IPS-11a (cell line): ENCODE data around the gene GNB2.
"Not testable (repeated sequence)": the region's sequence is repeated elsewhere in the genome, so short reads cannot be mapped to it uniquely, and the experiment has no call there.

ENCODE experiments used
- H3K4me3 ChIP-seq: one replicate; pipeline ENCODE4 v1.5.1; 2013; ENCODE audit warnings: low read depth, low read length, control low read depth

Gene GNB2

DNA sequence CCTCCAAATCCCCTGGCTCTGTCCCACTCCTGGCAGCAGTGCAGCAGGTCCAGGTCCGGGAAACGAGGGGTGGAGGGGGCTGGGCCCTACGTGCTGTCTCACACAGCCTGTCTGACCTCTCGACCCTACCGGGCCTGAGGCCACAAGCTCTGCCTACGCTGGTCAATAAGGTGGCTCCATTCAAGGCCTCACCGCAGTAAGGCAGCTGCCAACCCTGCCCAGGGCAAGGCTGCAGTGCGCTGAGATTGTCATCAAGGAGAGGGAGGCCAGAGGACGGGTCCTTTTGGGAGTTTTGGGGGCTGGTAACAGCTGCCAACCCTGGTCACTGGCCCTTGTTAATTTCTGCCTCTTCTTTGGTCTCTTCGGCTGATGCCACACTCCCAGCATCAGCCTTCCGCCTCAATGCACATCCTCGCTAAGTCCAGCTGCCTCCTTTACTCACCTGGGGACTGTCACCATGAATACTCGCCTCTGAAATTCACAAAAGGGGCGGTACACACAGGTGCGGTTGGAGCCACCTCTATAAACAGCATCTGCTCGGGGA is 50.3 kb downstream of the GNB2 start:
- no peak overlapping the region for H3K4me3 ChIP-seq

DNA sequence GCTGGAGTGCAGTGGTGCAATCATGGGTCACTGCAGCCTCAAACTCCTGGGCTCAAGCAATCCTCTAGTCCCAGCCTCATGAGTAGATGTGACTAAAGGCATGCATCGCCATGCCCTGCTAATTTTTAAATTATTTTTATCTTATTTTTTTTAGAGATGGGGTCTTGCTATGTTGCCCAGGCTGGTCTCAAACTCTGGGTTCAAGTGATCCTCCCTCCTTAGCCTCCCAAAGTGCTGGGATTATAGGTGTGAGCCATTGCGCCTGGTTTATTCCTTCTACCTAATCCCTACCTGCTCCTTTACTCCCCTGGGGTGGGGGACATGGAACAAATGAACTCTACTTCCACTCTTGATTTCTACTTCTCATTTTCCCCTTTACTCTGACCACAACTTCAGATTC is 50.8 kb downstream of the GNB2 start:
- H3K4me3 ChIP-seq = not testable (repeated sequence)

DNA sequence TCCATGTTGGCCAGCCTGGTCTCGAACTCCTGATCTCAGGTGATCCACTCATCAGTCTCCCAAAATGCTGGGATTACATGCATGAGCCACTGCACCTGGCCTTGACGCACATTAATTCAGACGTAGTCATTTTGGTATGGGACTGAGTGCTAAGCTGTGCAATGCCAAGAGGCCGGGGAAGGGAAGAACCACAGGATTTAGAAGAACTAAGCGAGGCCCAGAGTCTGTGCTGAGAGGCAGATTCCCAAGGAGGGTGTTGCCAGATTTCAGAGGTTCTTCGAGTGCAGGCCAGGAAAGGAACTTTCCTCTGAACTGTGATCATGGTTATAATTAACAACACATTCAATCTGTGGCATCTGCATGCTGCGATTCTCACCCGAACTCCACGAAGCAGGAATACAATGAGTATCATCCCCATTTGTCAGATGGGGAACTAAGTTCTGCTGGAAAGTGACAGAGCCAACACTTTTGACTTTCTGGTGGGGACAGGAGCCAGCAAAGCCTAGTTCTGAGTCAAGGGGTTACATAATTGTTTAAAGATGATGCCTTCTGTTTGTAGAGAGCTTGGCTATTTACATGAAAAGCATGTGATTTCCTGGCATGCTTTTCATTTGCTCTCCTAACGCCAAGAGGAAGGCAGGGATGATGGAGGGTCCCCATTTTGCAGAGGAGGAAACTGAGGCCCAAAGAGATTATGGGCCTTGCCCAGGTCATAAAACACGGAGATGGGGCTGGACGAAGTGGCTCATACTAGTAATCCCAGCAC is 53.6 kb downstream of the GNB2 start:
- no peak overlapping the region for H3K4me3 ChIP-seq

DNA sequence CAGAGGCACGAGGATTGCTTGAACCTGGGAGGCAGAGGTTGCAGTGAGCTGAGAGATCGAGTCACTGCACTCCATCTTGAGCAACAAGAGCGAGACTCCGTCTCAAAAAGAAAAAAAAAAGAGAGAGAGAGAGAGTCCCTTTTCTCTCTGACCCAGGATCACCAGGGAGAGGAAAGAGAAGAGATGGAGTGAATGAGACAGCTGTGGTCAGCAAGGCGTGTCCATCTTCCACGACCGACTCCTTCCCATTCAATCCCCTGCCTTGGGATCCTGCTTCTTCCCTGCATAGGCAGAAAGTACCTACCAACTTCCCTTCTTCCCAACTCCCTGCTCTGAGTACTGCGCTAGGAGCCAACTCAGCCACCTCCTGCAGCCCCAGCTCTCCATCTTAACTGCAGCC is 54.7 kb downstream of the GNB2 start:
- H3K4me3 ChIP-seq = no peak overlapping the region
